A549 (cell line): Measurements from ENCODE around the gene SLC25A36.

ENCODE experiments used
- POLR2A ChIP-seq: IDR thresholded peaks from 2 replicates; pipeline ENCODE4 v1.6.1; 2012; ENCODE audit warnings: mild to moderate bottlenecking, low read length
- ZFP36 ChIP-seq: fragments of 450-650 bp; IDR thresholded peaks from 2 replicates; pipeline ENCODE4 v1.6.1; 2014; ENCODE audit warnings: borderline replicate concordance; ENCODE audit not compliant: partially characterized antibody
- TF ChIP-seq, protein P1 (sequence below): fragments of >200 bp; sonication (Bioruptor Twin); formaldehyde crosslinking; IDR thresholded peaks from 3 replicates; pipeline ENCODE4 v1.5.1; 2016

- TF ChIP-seq POLR2A = no peak
- TF ChIP-seq, protein P1, sequence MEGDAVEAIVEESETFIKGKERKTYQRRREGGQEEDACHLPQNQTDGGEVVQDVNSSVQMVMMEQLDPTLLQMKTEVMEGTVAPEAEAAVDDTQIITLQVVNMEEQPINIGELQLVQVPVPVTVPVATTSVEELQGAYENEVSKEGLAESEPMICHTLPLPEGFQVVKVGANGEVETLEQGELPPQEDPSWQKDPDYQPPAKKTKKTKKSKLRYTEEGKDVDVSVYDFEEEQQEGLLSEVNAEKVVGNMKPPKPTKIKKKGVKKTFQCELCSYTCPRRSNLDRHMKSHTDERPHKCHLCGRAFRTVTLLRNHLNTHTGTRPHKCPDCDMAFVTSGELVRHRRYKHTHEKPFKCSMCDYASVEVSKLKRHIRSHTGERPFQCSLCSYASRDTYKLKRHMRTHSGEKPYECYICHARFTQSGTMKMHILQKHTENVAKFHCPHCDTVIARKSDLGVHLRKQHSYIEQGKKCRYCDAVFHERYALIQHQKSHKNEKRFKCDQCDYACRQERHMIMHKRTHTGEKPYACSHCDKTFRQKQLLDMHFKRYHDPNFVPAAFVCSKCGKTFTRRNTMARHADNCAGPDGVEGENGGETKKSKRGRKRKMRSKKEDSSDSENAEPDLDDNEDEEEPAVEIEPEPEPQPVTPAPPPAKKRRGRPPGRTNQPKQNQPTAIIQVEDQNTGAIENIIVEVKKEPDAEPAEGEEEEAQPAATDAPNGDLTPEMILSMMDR = no peak
- TF ChIP-seq ZFP36 = no peak
Measured at GRCh38 chr3:140953028-140953960, 11.7 kb downstream of the SLC25A36 start.
